HUES64 (cell line): ENCODE measurements around the gene MAP3K15.
A peak's percentile ranks its signal among the peaks of the same experiment; 100 is the strongest.
"Not testable (repeated sequence)": the region's sequence is repeated elsewhere in the genome, so short reads cannot be mapped to it uniquely, and the experiment has no call there.

Experiments
- H3K27ac ChIP-seq: 2 replicates; pipeline ENCODE4 v1.7.0; 2013; ENCODE audit warnings: low read depth, low read length, inconsistent platforms
- H3K27me3 ChIP-seq: 2 replicates; pipeline ENCODE4 v1.6.1; 2013; ENCODE audit warnings: mild to moderate bottlenecking, low read length; ENCODE audit not compliant: insufficient read depth
- H3K36me3 ChIP-seq: 2 replicates; pipeline ENCODE4 v1.6.1; 2013; ENCODE audit warnings: mild to moderate bottlenecking, low read length; ENCODE audit not compliant: insufficient read depth
- H3K4me1 ChIP-seq: 2 replicates; pipeline ENCODE4 v1.6.1; 2013; ENCODE audit warnings: mild to moderate bottlenecking, low read length, moderate library complexity; ENCODE audit not compliant: insufficient read depth
- H3K4me3 ChIP-seq: 2 replicates; pipeline ENCODE4 v1.5.1; 2013; ENCODE audit warnings: mild to moderate bottlenecking, low read length, moderate library complexity
- H3K9ac ChIP-seq: 2 replicates; pipeline ENCODE4 v1.6.1; 2013; ENCODE audit warnings: mild to moderate bottlenecking, low read depth, low read length
- H3K9me3 ChIP-seq: 2 replicates; pipeline ENCODE4 v1.6.1; 2013; ENCODE audit warnings: low read depth, low read length; ENCODE audit not compliant: insufficient read depth
- WGBS: fragments of 150-250, 120-280 bp; methylation state at CpG from one replicate; pipeline ENCODE4 v1.1.7; 2013; ENCODE audit warnings: missing lambda C conversion rate; 5-methylcytosine and 5-hydroxymethylcytosine counted together

The MAP3K15 gene

DNA sequence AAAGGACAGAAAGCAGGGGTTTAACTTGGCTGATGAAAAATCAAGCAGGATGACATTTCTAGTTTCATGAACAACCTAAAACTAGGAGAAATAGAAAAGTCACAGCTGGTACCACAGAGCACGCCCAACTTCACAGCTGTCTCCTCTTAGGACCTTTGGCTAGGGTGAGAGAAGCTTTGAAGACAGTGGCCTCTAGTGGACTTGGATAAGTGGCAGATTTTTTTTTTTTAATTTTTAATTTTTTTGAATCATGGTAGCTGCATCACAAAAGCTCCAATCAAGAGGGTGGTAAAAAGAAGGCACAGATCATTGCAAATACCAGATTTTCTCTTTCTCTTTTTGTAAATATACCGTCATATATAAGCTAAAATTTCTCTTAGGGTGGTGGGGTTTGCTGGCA is 20.2 kb upstream of the MAP3K15 start:
- 100% methylated on average over 1 of the region's 2 CpGs for WGBS
- H3K27me3 ChIP-seq = no peaks in the 10 kb centered on the region
- H3K4me3 ChIP-seq = no peak overlapping the region
- H3K9ac ChIP-seq = no peak overlapping the region
- no peak overlapping the region for H3K27ac ChIP-seq
- H3K9me3 ChIP-seq = no peaks in the 10 kb centered on the region
- no peaks in the 10 kb centered on the region for H3K36me3 ChIP-seq
- no peaks in the 10 kb centered on the region for H3K4me1 ChIP-seq

DNA sequence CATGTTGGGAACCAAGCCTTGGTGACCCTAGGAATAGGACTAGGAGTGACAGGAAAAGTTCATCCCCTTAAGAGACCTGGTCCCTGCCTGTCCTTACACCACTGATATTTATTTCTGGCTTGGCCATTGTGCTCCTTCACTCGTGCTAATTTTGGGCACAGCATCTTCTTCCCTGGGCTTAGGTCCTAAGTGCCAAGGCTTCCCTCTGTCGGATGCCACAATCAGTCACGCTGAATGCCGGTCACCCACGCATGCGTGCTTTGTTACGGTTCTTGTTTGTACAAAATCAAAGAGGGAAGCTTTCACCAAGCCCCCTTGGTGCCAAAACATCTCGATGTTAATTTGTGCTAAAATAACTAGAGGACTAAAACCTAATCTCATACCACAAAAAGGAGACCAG is 17.4 kb upstream of the MAP3K15 start:
- H3K9ac ChIP-seq = no peak overlapping the region
- H3K27ac ChIP-seq = no peak overlapping the region
- WGBS = 95% methylated on average over 7 of the region's 8 CpGs
- H3K4me3 ChIP-seq = no peak overlapping the region
- H3K4me1 ChIP-seq = no peaks in the 10 kb centered on the region
- H3K9me3 ChIP-seq = no peaks in the 10 kb centered on the region
- no peaks in the 10 kb centered on the region for H3K27me3 ChIP-seq
- no peaks in the 10 kb centered on the region for H3K36me3 ChIP-seq

DNA sequence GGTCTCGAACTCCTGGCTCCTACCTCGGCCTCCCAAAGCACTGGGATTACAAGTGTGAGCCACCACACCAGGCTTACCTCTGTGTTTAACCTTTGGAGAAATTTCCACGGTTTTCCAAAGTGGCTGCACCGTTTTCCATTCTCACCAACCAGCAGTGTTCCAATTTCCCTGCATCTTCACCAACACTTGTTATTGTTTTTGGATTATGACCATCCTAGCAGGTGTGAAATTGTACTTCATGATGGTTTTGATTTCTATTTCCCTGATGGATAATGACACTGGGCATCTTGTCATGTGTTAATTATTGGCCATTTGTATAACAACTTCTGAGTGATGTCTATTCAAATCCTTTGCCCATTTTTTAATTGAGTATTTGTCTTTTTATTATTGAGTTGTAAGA is 2.7 kb upstream of the MAP3K15 start:
- Histone ChIP-seq H3K27ac (no peak overlapping the region), H3K4me3 (no peak overlapping the region), H3K9ac (no peak overlapping the region), H3K9me3 (no peaks in the 10 kb centered on the region), H3K36me3 (no peaks in the 10 kb centered on the region), H3K27me3 (peaks cover 15% of the 10 kb centered on the region), H3K4me1 (no peaks in the 10 kb centered on the region)
- WGBS = 89% methylated on average over 3 of the region's 4 CpGs

DNA sequence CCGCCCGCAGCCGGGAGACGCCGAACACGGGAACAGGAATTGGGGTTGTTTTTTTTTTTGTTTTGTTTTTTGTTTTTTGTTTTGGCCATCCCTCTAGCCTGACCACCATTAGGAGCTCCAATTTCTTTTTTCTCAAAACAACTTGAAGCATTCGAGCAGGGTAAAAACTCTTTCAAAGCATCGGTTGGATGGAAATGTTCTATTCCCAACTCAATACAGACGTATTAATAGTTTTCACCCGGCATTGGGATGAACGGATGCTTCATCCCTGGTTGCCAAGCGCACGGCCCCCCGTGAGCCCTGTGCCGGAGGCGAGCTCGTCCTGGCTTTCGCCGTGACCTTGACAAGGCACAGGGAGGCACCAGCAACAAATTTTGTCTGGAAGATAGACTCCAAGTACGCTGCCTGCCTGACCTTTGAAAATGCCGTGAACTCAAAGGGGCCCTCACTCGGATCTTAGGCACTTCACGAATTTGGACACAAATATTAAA is 352 bp upstream of the MAP3K15 start:
- Histone ChIP-seq H3K4me1 (no peaks in the 10 kb centered on the region), H3K4me3 (peak overlapping the region; percentile 51), H3K27ac (no peak overlapping the region), H3K9ac (no peak overlapping the region; the same call in 1 of the 2 replicates), H3K9me3 (no peaks in the 10 kb centered on the region), H3K36me3 (no peaks in the 10 kb centered on the region), H3K27me3 (peaks cover 15% of the 10 kb centered on the region)
- 4% methylated on average over 15 of the region's 23 CpGs for WGBS

DNA sequence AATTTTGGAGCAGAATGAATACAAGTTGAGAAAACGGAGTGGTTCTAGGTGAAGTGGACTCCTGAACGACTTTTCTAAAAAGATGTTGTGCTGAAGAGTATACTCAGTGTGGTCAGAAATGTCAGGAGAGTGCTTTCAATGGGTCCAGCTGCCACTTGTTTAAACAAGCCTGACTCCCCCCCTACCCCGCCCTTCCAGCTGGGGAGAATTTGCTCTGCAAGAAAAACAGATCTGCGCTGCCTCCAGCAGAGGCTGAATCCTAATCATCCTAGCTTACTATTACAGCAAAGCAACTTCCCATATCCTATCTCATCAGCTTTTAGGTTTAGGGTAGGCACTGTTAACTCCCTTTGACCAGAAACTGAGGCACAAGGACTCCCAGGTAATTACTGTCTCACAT is 1.9 kb downstream of the MAP3K15 start:
- Histone ChIP-seq H3K4me3 (peak overlapping the region; percentile 36; the same call in 1 of the 2 replicates), H3K4me1 (no peaks in the 10 kb centered on the region)
- WGBS = 49% methylated on average over 4 of the region's 4 CpGs

DNA sequence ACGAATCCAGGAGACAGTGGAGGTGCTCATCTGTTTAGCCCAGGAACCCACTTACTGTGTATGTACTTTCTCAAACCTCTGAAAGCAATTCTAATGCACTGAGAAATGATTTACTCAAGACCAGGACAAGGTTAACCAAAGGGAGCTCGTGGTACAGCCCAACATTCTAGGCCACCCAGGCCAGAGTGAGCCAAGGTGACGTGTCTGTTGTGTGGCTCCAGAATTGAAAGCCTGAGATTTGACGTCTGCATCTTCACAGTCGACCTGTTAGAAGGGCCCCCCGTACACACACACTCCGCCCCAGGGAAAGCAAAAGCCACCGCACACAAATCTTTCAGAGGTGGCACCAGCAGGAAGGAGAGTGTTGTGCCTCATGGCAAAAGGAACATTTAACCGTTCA is 2.3 kb downstream of the MAP3K15 start:
- no peak overlapping the region for H3K4me3 ChIP-seq
- H3K27ac ChIP-seq = no peak overlapping the region
- no peak overlapping the region for H3K9ac ChIP-seq
- WGBS = 78% methylated on average over 9 of the region's 9 CpGs
- H3K27me3 ChIP-seq = peaks cover 15% of the 10 kb centered on the region
- H3K4me1 ChIP-seq = no peaks in the 10 kb centered on the region
- no peaks in the 10 kb centered on the region for H3K9me3 ChIP-seq
- H3K36me3 ChIP-seq = no peaks in the 10 kb centered on the region

More for the DNA sequence above, 1.9 kb downstream of the MAP3K15 start:
- peaks cover 15% of the 10 kb centered on the region for H3K27me3 ChIP-seq
- no peak overlapping the region for H3K27ac ChIP-seq
- H3K9me3 ChIP-seq = no peaks in the 10 kb centered on the region
- H3K9ac ChIP-seq = no peak overlapping the region
- no peaks in the 10 kb centered on the region for H3K36me3 ChIP-seq

DNA sequence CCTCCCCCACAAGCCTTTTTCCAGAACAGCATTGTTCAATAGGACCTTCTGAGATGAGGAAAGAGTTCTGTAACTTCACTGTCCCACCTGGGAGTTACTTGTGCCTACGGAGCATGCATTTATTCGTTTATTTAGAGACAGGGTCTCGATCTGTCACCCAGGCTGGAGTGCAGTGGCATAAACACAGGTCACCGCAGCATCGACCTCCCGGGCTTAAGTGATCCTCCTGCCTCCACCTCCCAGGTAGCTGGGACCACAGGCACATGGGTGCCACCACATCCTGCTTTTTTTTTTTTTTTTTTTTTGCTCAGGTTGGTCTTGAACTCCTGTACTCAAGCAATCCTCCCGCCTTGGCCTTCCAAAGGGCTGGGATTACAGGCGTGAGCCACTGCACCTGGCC is 2.9 kb downstream of the MAP3K15 start:
- no peak overlapping the region for H3K4me3 ChIP-seq
- H3K9ac ChIP-seq = no peak overlapping the region
- no peaks in the 10 kb centered on the region for H3K4me1 ChIP-seq
- H3K27me3 ChIP-seq = peaks cover 15% of the 10 kb centered on the region
- H3K9me3 ChIP-seq = no peaks in the 10 kb centered on the region
- no peaks in the 10 kb centered on the region for H3K36me3 ChIP-seq
- H3K27ac ChIP-seq = no peak overlapping the region
- WGBS = 94% methylated on average over 8 of the region's 8 CpGs

DNA sequence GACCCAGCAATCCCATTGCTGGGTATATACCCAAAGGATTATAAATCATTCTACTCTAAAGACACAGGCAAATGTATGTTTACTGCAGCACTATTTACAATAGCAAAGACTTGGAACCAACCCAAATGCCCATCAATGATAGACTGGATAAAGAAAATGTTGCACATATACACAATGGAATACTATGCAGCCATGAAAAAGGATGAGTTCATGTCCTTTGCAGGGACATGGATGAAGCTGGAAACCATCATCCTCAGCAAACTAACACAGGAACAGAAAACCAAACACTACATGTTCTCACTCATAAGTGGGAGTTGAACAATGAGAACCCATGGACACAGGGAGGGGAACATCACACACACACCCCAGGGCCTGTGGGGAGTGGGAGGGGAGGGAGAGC is 3.5 kb downstream of the MAP3K15 start:
- not testable (repeated sequence) for H3K4me3 ChIP-seq, H3K27ac ChIP-seq, H3K9ac ChIP-seq, H3K9me3 ChIP-seq, H3K36me3 ChIP-seq, H3K4me1 ChIP-seq
- H3K27me3 ChIP-seq = peaks cover 13% of the 10 kb centered on the region

DNA sequence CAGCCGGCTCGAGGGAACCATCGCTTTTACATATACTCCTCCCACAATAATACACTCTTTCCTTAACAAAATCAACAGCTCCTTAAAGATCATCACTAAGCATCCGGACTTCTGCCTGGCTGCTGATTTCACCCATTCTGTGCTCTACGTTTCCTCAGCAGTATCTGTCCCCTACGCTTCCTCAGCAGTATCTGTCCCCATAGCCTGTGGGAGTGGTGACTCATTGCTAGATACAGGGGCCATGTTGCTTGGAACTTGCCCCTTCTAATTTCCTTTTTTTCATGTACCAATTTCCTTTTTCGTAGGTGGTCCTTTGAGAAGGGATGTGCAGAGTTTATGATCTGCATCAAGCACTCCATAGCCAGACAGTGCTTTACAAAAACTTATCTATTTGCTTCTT is 18.6 kb downstream of the MAP3K15 start:
- no peaks in the 10 kb centered on the region for H3K36me3 ChIP-seq
- no peak overlapping the region for H3K27ac ChIP-seq
- H3K4me1 ChIP-seq = no peaks in the 10 kb centered on the region
- no peak overlapping the region for H3K4me3 ChIP-seq
- 90% methylated on average over 6 of the region's 7 CpGs for WGBS
- H3K9ac ChIP-seq = no peak overlapping the region
- no peaks in the 10 kb centered on the region for H3K9me3 ChIP-seq
- no peaks in the 10 kb centered on the region for H3K27me3 ChIP-seq

DNA sequence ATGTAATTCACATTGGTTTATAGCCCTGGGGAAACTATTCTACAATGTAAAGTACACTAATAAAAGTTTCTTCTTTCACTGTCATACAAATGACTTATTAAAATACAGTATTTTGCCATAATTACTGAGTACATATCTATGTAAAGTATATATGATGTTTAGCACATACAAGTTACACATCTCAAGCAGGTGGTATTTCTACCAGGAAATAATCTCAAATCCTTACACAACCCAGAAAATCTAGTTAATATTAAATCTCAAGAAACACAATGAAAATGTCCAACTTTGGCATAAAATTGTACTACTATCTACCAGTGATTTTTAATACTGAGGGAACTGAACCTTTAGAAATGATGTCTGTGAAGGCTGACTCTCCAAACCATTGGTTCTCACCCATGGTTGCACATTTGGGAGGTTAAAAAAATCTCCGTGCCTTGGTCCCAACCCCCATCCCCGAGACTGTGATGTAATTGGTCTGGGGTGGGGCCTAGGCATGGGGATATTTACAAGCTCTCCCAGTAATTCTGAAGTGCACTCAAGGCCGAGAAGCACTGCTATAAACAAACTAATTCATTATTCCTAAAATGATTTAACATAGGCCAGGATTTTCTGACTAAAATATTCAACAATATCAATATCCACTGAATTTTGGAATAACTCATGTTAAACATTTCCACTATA is 27.6 kb downstream of the MAP3K15 start:
- Histone ChIP-seq H3K27me3 (no peaks in the 10 kb centered on the region), H3K27ac (no peak overlapping the region), H3K9ac (no peak overlapping the region), H3K4me3 (no peak overlapping the region), H3K9me3 (no peaks in the 10 kb centered on the region), H3K36me3 (no peaks in the 10 kb centered on the region), H3K4me1 (no peaks in the 10 kb centered on the region)
- 75% methylated on average over 2 of the region's 3 CpGs for WGBS

DNA sequence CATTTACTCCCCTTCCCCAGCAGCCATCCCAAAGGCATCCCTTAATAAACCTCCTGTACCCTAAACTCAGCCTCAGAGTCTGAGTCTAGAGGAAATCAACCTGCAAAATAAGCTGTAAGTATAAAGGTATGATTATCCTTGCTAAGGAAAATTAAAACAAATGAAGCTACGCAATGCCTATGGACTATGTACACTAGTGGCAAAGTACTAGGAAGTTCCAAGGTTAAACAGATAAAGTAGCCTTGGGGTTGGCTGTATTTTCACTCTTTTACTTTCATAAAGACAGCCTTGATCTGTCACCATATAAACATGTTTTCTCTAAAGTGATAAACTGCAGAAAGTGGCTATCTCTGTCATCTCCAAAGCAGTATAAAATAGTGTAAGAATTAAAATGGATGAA is 35.9 kb downstream of the MAP3K15 start:
- Histone ChIP-seq H3K27me3 (no peaks in the 10 kb centered on the region), H3K27ac (no peak overlapping the region), H3K9me3 (0 out of 2 replicates have a peak, but pooled peaks cover 3% of the 10 kb centered on the region), H3K9ac (no peak overlapping the region), H3K36me3 (no peaks in the 10 kb centered on the region), H3K4me3 (no peak overlapping the region), H3K4me1 (no peaks in the 10 kb centered on the region)
- 95% methylated on average over 1 of the region's 1 CpG for WGBS

DNA sequence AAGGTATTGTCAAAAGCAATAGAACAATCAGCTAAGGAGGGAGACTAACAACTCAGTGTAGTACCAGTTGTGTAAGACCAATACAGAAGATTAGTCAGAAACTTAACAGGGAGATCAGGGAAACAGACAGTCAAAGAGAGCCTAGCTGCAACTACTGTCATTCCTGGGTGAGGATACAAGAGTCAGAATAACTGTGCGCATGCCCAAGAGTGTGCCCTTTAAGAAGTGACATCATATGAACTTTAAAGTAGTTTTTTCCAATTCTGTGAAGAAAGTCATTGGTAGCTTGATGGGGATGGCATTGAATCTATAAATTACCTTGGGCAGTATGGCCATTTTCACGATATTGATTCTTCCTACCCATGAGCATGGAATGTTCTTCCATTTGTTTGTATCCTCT is 46.9 kb downstream of the MAP3K15 start:
- not testable (repeated sequence) for H3K27me3 ChIP-seq
- 100% methylated on average over 1 of the region's 2 CpGs for WGBS

More for the DNA sequence above, 46.9 kb downstream of the MAP3K15 start:
- H3K36me3 ChIP-seq, H3K4me3 ChIP-seq, H3K9ac ChIP-seq, H3K27ac ChIP-seq, H3K9me3 ChIP-seq, H3K4me1 ChIP-seq: not testable (repeated sequence)
